Activated naive CD4-positive, alpha-beta T cell treated with anti-CD3 and anti-CD28 coated beads, Interleukin-2, amount 10 ng/mL, durations not matched to agents 7 days and 5 days (primary cell): ENCODE measurements around the gene TRIO.

Source experiments
- CTCF ChIA-PET: fragments of 350-600 bp; sonication (Branson Sonifier 250); formaldehyde crosslinking; loops from one replicate; lab custom pipeline; 2021; ENCODE audit warnings: antibody characterized with exemption; lab: Charles Lee
- DNase-seq: peaks from one replicate; pipeline ENCODE4 v3.0.0-alpha.2; 2020
- H3K27ac Mint-ChIP-seq: one replicate; pipeline ENCODE4 v1.8.0; 2021; ENCODE audit warnings: mild to moderate bottlenecking, moderate library complexity, mixed read lengths
- H3K27me3 Mint-ChIP-seq: one replicate; pipeline ENCODE4 v1.8.0; 2021; ENCODE audit warnings: mild to moderate bottlenecking, mixed read lengths
- H3K36me3 Mint-ChIP-seq: one replicate; pipeline ENCODE4 v1.8.0; 2021; ENCODE audit warnings: mixed read lengths
- H3K4me1 Mint-ChIP-seq: one replicate; pipeline ENCODE4 v1.8.0; 2021; ENCODE audit warnings: mixed read lengths
- H3K4me3 Mint-ChIP-seq: one replicate; pipeline ENCODE4 v1.8.0; 2021; ENCODE audit warnings: mild to moderate bottlenecking, moderate library complexity, mixed read lengths
- H3K9me3 Mint-ChIP-seq: one replicate; pipeline ENCODE4 v1.8.0; 2021; ENCODE audit warnings: mixed read lengths

The TRIO gene

DNA sequence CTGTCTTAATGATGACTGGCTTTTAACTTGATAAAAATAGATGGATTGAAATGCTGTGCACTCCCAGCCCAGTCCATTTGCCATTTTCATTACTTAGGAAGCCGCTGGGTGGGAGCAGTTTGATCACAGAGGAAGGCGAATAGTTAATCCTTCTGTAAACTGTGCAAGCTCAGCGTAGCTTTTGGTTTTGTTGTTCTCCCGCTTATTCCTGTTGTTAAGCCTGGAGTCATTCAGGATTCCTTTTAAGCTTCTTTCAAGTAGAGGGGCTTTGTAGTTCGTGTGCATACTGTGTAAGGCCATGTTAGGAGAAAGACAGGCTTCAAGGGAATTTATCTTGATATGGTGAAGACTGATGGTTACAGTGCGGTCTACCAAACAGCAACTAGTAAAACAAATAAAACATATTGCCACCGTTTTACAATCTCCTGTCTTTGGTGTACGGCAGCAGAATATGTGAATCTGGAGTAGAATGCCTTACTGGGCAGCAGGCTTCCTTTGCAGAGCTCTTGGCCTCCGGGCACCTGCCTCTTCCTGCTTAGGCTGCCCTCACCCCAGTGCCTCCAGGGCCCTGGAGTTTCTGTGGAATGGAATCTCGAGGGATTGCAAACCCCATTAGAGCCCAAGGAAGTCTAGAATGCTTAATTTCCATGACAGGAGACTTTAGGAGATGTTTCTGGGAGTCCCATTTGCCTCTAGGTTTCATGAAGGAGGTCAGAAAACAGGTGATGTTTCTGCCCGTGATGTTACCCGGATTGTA, 141.4 kb downstream of the TRIO start:
- DNase-seq: no peak
- Mint-ChIP-seq H3K27ac (no peak overlapping the region), H3K27me3 (no peaks in the 10 kb centered on the region), H3K36me3 (no peaks in the 10 kb centered on the region), H3K4me1 (no peaks in the 10 kb centered on the region), H3K9me3 (no peaks in the 10 kb centered on the region), H3K4me3 (no peak overlapping the region)
- CTCF ChIA-PET: interaction anchor here (1.2 kb wide), 1 partner anchor 14 kb away, joined by 4 read pairs; no protein-coding TSS in a partner anchor

DNA sequence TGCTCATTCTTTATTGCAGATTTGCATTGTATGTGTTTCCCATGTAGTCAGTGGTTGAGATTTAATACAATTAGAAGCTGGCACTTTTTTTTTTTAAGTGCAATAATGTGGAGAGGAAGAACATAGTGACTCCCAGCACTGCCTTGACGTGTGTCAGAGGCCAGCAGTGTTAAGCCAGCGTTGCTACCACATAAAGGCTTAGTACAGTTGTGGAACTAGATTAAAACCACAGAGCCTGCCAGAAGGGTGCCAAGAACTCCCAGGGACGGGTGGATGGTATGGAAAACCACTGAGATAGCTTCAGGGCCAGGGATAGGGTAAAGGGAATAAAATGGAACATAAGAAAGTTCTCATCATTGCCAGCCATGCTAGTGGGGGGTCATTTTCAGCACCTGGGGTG, 142.9 kb downstream of the TRIO start:
- DNase-seq: no peak
- CTCF ChIA-PET: no interaction called here
- Mint-ChIP-seq H3K27me3 (no peaks in the 10 kb centered on the region), H3K4me3 (no peak overlapping the region), H3K36me3 (no peaks in the 10 kb centered on the region), H3K9me3 (no peaks in the 10 kb centered on the region), H3K27ac (no peak overlapping the region), H3K4me1 (no peaks in the 10 kb centered on the region)

DNA sequence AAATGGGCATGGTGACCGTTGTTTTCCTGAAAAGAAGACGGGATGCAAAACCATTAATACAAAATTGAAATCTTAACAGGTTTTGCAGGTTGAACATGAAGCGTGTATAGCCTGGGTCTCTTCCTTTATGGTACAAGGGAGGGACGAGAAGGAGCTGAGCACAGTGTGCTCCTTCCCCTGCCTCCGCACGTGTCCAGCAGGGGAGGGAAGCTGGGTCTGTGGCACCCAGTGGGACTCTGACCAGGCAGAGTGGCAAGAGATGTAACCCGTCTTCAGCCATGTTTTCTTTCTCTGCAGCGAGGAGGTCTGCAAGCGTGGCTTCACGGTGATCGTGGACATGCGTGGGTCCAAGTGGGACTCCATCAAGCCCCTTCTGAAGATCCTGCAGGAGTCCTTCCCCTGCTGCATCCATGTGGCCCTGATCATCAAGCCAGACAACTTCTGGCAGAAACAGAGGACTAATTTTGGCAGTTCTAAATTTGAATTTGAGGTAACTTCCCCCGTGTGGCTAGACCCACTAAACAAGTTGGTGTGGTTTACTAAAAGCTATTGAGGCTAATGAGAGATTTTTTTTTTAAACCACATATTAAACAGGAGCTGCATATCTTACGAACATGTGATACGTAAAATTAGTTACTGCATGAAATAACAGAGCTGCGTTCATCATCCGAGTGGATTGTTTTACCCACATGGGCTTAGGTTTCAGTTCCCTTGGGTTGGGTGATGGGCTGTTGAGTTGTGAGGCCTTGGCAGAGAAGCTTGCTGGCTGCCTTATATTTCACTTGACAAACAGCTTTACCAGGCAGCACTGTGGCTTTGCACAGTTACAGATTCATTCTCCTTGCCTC, 143.7 kb downstream of the TRIO start:
- no peak for DNase-seq
- no peak overlapping the region for H3K4me3 Mint-ChIP-seq
- no peaks in the 10 kb centered on the region for H3K36me3 Mint-ChIP-seq
- no peaks in the 10 kb centered on the region for H3K27me3 Mint-ChIP-seq
- CTCF ChIA-PET: no interaction called here
- H3K4me1 Mint-ChIP-seq: no peaks in the 10 kb centered on the region
- H3K27ac Mint-ChIP-seq: no peak overlapping the region
- no peaks in the 10 kb centered on the region for H3K9me3 Mint-ChIP-seq

DNA sequence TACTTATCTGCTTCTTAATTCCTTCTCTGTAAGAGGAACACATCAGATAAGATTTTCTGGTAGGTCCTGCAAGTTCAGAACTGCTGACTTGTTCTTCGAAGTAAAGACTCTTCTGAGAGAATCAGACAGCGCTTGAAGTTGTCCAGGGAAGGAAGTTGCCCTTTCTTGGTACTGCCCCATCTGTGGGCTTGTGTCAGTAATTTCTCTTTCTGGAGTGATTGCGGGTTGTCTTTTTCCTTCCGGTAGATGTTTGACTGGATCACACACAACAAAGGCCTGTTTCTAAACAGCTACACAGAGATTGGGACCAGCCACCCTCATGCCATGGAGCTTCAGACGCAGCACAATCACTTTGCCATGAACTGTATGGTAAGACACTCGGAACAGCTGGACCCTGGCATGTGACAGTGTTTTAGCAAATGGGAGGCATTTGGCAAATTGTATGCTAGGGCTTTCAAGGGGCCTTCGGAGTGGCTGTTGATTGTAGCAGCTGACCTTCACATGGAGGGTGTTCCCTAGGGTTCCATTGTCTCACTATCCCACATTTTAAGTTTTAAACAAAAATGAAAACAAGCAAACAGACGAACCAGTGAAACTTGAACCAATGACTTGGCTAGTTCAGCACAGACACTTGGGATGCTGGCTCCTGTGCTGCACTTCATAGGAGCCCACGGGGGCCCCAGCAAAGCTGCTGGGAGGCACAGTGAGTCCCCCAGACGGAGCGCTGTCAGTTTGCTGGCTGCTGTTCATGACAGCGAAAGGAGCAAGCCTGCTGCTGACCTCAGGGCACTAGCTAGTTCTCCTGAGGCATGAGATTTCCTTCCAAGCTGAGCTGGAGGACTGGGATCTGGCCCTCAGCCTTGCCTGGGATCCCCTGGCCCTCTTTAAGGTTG, 149.9 kb downstream of the TRIO start:
- CTCF ChIA-PET: no interaction called here
- H3K4me3 Mint-ChIP-seq: no peak overlapping the region
- H3K27me3 Mint-ChIP-seq: no peaks in the 10 kb centered on the region
- H3K4me1 Mint-ChIP-seq: no peaks in the 10 kb centered on the region
- no peaks in the 10 kb centered on the region for H3K9me3 Mint-ChIP-seq
- no peak overlapping the region for H3K27ac Mint-ChIP-seq
- no peak for DNase-seq
- no peaks in the 10 kb centered on the region for H3K36me3 Mint-ChIP-seq

DNA sequence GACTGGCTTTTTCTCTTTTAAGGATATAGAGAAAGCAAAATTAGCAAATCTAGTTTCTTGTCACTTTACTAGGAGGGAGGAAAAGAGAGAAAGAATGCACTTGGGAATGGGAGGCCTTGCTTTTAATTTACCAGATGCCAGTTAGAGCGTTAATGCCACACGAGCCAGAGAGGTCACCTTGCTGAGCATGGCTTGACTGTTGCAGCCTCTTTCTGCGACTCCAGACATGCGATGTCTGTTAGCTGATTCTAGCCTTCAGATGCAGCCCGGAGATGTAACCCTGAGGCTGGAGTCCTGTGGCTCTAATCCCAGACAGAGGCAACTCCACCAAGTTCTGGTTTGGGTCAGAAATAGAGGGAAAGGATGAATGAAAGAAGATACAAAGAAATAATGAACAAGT, 152.5 kb downstream of the TRIO start:
- no peaks in the 10 kb centered on the region for H3K9me3 Mint-ChIP-seq
- no peak overlapping the region for H3K4me3 Mint-ChIP-seq

DNA sequence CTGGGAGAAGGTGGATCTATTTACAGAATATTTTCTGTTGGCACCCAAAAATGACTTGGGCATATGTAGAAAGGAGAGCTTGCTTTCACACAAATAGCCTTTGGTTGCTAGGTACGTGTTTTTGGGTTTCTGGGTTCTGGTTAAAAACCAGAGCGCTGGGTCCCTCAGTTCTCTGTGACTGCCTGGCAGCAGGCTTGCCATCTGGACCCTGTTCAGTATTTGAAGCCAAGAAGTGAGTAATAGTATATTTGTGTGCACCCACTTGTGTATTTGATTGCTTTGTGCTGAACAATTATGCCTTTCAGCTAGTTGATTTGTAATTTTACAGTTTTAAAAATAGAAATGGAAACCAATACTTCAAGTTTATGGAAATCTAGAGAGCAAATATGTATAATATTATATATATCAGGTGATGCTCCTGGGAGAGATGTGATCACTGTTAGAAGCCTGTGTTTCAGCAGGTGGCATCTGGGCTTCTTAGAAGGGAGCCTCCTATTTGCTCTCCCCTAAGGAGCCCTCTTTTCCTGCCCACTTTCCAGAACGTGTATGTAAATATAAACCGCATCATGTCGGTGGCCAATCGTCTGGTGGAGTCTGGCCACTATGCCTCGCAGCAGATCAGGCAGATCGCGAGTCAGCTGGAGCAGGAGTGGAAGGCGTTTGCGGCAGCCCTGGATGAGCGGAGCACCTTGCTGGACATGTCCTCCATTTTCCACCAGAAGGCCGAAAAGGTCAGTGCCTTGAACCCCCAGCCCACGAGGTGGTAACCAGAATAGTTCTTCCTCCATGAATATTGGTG, 153.6 kb downstream of the TRIO start:
- no peak for DNase-seq
- Mint-ChIP-seq H3K27me3 (no peaks in the 10 kb centered on the region), H3K9me3 (no peaks in the 10 kb centered on the region), H3K36me3 (no peaks in the 10 kb centered on the region), H3K27ac (no peak overlapping the region), H3K4me3 (no peak overlapping the region), H3K4me1 (no peaks in the 10 kb centered on the region)
- CTCF ChIA-PET: no interaction called here

More for the DNA sequence above, 152.5 kb downstream of the TRIO start:
- Mint-ChIP-seq H3K27me3 (no peaks in the 10 kb centered on the region), H3K4me1 (no peaks in the 10 kb centered on the region), H3K36me3 (no peaks in the 10 kb centered on the region), H3K27ac (no peak overlapping the region)
- CTCF ChIA-PET: no interaction called here
- no peak for DNase-seq

DNA sequence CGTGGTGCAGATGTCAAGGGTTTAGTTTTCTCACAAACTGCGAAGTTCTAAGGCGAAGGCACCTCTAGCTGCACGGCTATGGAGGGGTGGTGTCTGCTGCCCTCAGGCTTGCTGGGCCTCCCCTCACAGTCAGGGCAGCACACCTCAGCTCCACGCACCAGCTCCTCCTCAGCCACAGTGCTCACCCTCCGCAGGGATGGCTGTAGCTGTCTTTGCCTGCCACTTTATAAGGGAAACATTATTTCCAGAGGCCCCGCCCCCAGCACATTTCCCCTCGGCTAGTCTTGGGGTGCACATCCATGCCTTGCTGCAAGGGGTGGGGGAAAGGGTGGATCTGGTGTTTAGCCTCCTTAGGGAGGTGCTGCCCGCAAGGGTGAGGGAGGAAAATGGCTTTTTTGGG, 154.6 kb downstream of the TRIO start:
- no peak for DNase-seq
- Mint-ChIP-seq H3K27ac (no peak overlapping the region), H3K4me3 (no peak overlapping the region), H3K9me3 (no peaks in the 10 kb centered on the region), H3K36me3 (no peaks in the 10 kb centered on the region), H3K27me3 (no peaks in the 10 kb centered on the region), H3K4me1 (no peaks in the 10 kb centered on the region)
- CTCF ChIA-PET: no interaction called here

DNA sequence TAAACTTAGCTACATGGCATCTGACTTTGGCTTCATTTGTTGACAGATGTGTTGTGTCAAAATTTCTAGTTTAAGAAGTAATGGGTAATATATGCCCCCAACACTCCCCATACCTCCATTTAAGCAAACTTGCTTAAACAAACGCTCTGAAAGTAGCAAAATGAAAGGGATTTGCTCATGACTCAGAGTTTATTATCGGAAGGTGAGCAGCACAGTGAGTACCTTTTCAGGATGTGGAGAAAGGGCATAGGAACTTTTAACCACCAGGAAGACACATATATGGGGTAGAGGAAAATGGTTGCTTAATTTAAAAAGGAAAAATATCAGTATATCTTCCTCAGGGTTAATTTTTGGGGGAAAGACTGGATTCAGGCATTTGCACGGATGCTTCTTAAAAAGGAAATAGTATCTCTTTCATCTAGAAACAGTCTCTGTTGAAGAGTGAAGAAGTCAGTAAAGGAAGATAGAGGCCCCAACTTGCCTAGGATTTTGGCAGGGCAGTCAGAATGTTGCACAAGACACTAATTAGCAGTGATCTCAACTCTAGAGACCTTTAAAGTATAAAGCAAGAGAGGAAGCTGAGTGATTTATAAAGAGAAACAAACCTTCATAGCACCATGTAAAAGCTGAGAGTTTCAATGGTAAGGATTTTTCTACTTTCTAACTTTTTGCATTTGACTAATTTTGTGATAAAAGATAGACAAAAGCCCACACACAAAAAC, 155.1 kb downstream of the TRIO start:
- H3K36me3 Mint-ChIP-seq: no peaks in the 10 kb centered on the region
- CTCF ChIA-PET: no interaction called here
- no peaks in the 10 kb centered on the region for H3K4me1 Mint-ChIP-seq
- H3K27ac Mint-ChIP-seq: no peak overlapping the region
- no peak for DNase-seq
- no peaks in the 10 kb centered on the region for H3K9me3 Mint-ChIP-seq
- H3K27me3 Mint-ChIP-seq: peaks cover 2% of the 10 kb centered on the region
- H3K4me3 Mint-ChIP-seq: no peak overlapping the region

DNA sequence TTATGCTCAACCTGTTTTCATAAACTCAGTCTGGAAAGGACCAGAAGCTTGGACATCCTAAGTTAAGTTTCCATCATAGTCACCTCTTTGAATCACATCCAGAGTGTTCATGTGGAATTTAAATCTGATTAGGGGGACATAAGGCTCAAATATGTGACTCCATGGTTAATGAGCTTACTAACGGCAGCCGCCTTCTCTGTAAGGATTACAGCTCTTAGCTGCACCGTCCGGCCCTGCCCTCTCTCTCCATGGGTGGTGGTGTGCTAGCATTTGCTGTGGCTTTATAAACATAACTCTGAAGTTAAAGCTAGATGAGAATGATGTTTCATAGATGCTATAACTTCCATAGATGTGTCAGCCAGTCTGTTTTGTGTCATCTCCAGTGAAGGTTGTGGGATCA, 156.5 kb downstream of the TRIO start:
- peaks cover 5% of the 10 kb centered on the region for H3K27me3 Mint-ChIP-seq
- H3K36me3 Mint-ChIP-seq: no peaks in the 10 kb centered on the region
- no peaks in the 10 kb centered on the region for H3K4me1 Mint-ChIP-seq
- CTCF ChIA-PET: no interaction called here
- no peak overlapping the region for H3K27ac Mint-ChIP-seq
- no peak for DNase-seq
- H3K4me3 Mint-ChIP-seq: no peak overlapping the region
- no peaks in the 10 kb centered on the region for H3K9me3 Mint-ChIP-seq

DNA sequence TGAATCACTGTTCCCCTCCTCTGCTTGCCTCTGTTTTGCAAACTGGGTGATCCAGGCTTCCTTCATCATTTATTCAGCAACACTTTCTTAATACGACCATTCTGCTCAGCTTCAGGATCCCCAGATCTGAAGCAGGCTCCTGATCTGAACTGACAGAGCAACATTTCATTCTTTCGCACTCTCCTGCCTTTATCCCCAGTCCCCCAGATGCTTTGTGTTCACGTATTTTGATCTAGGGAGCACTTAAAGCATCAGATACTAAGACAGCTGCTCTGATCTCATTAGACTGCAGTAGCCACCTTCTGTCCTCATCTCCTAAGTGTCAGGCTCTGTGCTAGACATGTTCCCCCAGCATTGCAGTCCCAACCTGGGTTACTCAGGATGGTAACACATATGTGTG, 158.0 kb downstream of the TRIO start:
- H3K36me3 Mint-ChIP-seq: no peaks in the 10 kb centered on the region
- peaks cover 5% of the 10 kb centered on the region for H3K27me3 Mint-ChIP-seq
- no peak overlapping the region for H3K4me3 Mint-ChIP-seq
- H3K9me3 Mint-ChIP-seq: no peaks in the 10 kb centered on the region
- no peak overlapping the region for H3K27ac Mint-ChIP-seq
- H3K4me1 Mint-ChIP-seq: no peaks in the 10 kb centered on the region
- CTCF ChIA-PET: no interaction called here
- DNase-seq: no peak

DNA sequence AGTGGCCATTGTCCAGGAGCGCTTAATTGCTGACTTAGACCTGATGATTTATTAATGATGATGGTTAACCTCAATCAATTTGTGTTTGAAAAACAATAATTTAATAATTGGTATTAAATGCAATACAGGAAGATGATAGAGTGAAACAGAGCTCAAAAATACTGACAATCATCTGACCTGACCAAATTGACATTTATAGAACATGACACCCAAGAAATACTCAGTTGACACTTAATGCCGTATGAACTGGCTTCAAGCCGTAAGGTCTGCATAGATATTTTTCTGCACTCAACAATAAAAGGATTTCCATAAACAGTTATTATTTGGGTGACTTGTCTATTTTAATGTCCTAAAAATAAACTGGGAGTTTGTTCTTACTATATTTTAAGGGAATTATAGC, 159.2 kb downstream of the TRIO start:
- Mint-ChIP-seq H3K27me3 (peaks cover 9% of the 10 kb centered on the region), H3K4me3 (no peak overlapping the region), H3K27ac (no peak overlapping the region), H3K36me3 (no peaks in the 10 kb centered on the region), H3K9me3 (no peaks in the 10 kb centered on the region), H3K4me1 (no peaks in the 10 kb centered on the region)
- no peak for DNase-seq
- CTCF ChIA-PET: no interaction called here

DNA sequence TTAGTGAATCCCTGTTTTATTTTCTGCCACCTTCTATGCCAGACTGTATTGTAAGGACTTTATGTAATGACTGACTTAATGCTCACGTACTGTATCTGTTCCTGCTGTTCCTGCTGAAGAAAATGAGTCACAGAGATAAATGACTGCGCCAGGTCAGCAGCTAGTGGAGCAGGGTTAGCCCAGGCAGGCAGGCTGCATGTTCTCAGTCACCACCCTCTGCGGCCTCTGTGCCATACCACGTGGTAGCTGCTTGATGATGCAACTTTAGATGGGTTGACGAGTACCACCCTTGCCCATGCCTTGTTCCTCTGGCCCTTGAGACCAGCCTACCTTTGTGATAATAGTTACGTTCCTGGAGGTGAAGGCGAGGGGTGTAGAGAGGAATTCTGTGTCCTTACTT, 161.9 kb downstream of the TRIO start:
- no peak overlapping the region for H3K27ac Mint-ChIP-seq
- H3K27me3 Mint-ChIP-seq: peaks cover 9% of the 10 kb centered on the region
- CTCF ChIA-PET: no interaction called here
- DNase-seq: no peak
- no peaks in the 10 kb centered on the region for H3K36me3 Mint-ChIP-seq
- no peaks in the 10 kb centered on the region for H3K9me3 Mint-ChIP-seq
- H3K4me3 Mint-ChIP-seq: no peak overlapping the region
- H3K4me1 Mint-ChIP-seq: no peaks in the 10 kb centered on the region

DNA sequence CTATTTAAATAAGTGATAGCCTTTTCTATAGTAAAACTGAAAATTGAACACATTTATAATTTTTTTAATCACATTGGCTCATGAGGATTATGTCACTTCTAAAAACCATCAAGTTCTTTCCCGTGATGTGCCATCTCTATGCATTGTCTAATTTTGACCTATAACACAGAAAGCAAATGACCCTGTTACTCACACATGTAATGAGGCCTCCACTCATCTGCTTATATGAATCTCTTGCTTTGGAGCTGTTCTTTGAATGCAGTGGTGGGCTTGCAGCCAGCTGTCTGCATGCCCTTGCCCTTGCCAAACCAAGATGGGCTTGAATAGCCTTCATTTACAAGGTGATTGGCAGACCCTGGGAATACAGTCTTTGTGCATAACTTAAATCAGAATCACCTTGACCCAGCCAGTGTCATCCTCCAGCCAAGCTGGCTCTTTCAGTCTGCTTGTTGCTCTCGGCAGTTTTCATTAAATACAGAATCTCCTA, 163.2 kb downstream of the TRIO start:
- CTCF ChIA-PET: interaction anchor here (0.7 kb wide), 1 partner anchor 68 kb away, joined by 3 read pairs; no protein-coding TSS in a partner anchor
- Mint-ChIP-seq H3K27ac (no peak overlapping the region), H3K4me3 (no peak overlapping the region), H3K36me3 (no peaks in the 10 kb centered on the region), H3K27me3 (peaks cover 13% of the 10 kb centered on the region), H3K9me3 (no peaks in the 10 kb centered on the region), H3K4me1 (no peaks in the 10 kb centered on the region)
- no peak for DNase-seq
